GM19351 (cell line): ENCODE measurements around the gene VWCE.
"Not testable (repeated sequence)": the region's sequence is repeated elsewhere in the genome, so short reads cannot be mapped to it uniquely, and the experiment has no call there.

Experiments used
- ATAC-seq: cut with Tn5 transposase; IDR thresholded peaks from one replicate; pipeline ENCODE4 v1.9.1; 2021; ENCODE audit warnings: mild to moderate bottlenecking, moderate library complexity; ENCODE audit not compliant: unreplicated experiment

VWCE gene

DNA sequence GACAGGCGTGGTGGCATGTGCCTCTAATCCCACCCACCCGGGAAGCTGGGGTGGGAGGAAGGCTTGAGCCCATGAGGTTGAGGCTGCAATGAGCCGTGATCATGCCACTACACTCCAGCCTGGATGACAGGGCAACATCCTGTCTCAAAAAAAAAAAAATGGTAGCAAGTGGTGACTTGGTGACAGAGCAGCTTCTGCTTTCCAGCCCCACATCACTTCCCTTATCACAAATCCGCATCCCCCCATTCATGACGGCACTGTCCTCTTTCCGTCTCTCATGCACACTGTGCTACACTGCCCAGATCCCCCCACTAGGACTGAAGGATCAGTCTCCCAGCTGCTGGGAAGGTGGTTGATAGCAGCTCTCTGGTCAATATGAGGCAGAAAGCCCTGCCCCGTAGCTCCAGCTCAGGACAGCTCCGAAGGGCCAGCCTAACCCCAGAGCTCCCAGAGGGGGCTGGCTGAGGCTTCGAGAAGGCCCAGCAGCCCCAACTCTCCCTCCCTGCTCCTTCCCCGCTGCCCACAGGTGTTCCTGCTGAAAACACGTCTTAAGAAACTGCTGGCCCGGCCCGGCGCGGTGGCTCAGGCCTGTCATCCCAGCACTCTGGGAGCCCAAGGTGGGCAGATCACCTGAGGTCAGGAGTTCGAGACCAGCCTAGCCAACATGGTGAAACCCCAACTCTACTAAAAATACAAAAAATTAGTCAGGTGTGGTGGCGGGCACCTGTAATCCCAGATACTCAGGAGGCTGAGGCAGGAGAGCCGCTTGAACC is 38.2 kb downstream of the VWCE start:
- ATAC-seq = no peak

DNA sequence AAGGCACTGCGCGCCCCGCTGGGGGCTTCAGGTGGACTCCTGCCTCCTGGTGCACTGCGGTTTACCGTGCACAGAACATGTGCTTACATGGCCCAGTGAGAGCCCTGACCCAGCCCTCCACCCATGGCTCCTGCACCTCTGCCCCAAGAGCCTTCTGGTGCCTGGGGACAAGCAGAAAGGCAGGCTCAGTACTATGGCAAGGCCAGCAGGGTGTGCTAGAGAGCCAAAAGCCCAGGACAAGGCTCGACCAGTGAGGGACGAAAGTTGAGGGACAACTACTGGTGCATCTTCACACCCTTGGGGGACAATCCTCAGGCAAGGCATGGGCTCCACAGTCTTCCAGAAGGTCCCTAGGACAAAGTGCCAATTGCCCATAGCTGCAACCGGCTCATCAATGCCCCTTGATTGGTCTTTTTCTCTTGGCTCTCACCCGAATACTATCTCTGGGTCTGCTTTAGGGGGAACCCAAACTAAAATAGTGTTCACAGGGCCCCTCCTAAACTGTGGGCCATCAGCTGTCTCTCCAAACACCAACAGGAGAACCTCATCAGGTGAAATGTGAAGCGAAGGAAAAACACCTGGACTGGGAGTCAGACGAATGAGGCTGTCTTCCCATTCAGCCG is 40.6 kb downstream of the VWCE start:
- peak; percentile 76 for ATAC-seq

DNA sequence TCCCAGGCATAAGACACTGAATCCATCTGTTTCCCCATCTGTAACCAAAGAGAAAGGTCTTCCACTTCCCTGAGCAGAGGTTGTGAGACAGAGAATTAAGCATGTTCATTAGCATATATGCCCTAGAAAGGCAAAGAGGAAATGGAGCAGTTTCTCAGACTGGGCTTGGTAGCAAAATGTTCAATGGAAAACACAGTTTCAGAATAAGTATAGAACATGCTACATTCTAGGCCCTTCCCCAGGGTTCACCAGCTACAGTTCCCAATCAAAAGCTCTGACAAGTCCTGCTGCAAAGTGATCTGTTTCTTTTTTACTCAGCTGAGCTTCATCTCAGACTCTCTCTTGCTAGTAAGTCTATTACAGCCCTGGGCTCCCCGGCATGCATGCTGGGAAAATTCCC is 42.8 kb downstream of the VWCE start:
- ATAC-seq = not testable (repeated sequence)

DNA sequence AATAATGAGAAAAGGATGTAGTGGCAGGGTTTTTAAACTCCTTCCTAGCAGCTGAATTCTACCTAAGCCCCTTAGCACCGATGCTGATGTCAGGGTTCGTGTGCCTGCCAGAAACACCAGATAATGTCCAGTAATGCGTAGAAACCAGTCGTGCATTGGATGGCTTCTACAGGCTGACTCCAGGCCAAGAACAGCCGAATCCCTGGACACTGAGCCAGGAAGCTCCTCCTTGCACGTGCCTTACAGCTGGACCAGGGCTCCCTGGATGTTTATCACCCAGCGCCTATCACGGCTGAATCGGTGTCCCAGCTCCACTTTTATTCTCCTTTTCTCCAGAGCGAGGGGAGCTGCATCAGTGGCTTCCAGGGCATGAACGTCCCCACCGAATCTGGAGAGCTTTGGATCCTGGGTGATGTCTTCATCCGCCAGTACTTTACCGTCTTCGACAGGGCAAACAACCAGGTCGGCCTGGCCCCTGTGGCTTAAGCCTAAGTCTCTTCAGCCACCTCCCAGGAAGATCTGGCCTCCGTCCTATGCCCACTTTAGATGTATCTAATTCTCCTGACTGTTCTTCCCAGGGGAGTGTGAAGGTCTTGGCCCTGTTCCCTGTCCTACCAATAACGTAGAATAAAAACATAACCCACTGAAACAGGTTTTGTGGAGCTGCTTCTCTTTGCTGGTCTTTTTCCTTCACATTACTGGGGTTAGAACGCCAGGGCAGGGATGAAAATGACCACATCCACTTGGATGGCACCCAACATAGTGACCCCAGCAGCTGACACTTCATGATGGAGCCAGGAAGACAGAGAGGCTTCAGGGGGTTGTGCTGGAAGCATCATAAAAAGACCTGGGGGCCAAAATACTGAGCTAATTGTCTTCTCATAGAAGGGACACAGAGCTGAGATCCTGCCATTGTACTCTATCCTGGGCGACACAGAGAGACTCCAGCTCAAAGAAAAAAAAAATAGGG is 44.0 kb downstream of the VWCE start:
- ATAC-seq = not testable (repeated sequence)

DNA sequence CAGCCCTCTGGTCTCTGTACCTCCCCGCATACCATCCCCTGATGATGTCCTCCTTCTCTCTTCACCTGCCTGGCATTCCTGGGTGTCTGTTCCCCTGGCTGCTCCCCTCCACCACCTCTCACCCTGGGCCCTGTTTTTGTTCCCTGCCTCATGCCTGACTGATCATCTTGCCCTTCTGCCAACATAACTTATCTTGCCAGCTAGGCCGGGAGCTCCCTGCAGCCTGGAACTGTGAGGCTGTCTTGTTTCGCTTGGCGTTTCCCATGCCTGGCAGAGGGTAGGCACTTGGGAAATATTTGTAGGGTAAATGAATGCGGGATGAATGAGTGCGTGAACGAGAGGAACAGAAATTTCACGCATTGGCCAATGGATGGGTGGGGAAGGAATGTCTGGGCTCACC is 45.9 kb downstream of the VWCE start:
- not testable (repeated sequence) for ATAC-seq

DNA sequence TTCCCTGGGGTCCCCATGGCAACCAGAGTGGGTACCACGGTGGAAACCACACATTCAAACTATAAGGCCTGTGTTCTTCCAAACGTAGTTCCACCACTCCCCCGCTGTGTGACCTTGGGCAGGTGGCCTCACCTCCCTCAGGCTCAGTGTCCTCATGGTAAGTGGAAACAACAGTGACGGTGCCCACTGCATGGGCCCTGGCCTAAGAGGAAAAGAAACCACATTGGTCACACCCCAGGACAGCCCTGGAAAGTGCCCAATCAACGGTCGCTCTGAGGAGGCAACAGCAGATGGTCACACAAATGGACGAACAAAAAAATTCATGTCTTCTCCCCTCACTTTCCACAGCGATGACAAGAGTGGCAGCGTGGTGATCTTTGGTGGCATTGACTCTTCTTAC is 47.0 kb downstream of the VWCE start:
- ATAC-seq = not testable (repeated sequence)

DNA sequence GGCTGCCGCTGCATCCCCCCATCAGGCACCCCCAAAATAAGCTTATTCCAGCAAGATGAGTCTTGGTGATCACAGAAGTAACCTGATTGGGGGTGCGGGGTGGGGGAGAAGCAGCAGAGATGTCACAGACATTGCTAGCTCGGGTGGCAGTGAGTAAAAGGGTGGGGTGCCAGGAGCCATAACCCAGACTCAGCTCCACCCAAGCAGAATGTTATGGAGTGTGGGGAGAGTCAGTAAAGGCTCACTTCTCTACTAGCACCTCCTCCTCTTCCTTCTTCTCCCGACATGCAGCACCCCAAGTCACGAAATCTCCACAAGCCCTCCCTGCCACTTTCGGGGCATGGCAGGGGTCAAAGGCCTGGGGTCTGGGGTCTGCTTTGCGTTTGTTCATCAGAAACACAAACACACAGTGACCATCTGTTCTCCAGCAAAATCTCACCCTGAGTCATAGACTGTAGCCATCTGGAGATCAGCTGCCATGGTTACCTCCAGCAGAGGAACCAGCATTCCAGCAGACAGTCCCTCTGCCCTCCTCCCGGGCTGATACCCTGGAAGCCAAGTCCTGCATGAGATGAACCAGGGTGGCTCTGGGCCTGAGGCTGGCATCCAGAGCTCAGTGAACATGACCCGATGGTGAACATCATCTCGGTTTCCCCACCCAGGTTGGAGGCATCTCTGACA is 49.7 kb downstream of the VWCE start:
- not testable (repeated sequence) for ATAC-seq

DNA sequence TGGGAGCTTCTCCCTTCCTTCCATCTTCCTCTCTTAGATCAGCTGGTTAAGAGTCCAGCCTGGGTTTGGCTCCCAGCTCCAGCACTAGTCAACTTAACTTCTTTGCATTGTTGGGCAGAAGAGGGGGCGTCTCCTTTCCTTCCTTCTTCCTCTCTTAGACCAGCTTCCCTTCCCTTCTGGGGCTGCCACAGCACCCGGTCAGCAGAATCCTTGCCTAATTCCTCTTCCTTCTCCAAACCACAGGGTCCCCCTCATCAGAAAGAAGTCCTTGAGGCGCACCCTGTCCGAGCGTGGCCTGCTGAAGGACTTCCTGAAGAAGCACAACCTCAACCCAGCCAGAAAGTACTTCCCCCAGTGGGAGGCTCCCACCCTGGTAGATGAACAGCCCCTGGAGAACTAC is 53.6 kb downstream of the VWCE start:
- ATAC-seq = not testable (repeated sequence)

DNA sequence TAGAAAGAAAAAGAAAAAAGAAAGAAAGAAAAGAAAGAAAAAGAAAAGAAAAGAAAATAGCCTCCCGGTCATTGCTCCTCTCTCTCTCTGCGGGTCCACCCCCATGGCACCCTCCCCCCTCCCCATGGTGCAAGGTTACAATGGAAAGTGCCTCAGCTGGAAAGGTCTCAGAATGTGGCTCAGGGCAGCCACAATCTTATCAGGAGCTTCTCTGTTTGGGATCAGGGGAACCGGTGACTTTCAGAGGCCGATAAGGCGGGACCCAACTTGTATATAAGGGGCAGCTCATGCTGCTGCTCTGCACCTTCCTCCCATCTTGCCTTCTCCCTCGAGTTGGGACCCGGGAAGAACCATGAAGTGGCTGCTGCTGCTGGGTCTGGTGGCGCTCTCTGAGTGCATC is 54.2 kb downstream of the VWCE start, which contains the start of gene PGA5:
TSS of gene PGA5 (plus strand) at position 301 of the 400 bp plus-strand sequence. CDS start at position 353, 52 bp downstream.
- not testable (repeated sequence) for ATAC-seq

DNA sequence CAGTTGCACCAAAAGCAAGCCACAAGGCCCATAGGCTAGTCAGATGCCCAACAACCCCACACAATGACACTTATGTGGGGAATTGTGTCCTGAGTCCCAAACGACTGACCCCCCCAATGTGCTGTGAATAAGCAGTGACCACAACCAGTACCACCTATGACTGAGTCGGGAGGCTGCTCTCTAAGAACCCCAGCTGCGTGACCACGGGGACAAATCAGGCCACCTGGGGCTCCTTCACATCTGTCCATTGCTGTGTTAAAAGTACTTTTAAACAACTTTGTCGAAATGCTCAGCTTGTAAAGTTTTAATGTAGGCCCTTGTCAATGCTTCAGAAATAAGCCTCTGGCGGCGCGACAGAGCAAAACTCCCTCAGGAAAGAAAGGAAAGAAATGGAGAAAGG is 54.8 kb downstream of the VWCE start:
- not testable (repeated sequence) for ATAC-seq

DNA sequence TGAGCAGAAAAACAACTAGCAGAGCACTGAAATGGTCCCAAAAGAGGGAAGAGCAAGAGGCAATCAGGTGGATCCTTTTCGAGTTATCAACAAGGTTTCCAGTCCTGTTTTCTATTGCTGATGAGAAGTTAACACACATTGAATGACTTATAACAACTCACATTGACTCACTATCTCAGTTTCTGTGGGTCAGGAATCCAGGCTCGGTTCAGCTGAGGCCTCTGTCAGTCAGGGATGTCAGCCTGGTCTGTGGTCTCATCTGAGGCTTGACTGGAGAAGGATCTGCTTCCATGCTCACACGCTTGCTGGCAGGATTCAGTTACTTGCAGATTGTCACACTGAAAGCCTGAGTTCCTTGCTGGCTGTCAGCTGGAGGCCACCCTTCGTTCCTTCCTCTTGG is 58.0 kb downstream of the VWCE start:
- not testable (repeated sequence) for ATAC-seq

DNA sequence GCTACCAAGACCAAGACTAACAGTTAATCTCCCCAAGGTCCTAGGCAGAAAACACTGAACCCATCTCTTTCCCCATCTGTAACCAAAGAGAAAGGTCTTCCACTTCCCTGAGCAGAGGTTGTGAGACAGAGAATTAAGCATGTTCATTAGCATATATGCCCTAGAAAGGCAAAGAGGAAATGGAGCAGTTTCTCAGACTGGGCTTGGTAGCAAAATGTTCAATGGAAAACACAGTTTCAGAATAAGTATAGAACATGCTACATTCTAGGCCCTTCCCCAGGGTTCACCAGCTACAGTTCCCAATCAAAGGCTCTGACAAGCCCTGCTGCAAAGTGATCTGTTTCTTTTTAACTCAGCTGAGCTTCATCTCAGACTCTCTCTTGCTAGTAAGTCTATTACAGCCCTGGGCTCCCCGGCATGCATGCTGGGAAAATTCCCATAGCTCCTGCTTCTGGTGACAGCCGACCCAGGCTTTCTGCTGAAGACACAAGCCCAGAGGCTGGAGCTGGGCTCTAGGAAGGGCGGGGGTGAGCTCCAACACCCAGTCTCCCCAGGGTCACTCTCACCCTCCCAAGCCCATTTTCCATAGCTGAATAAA is 62.5 kb downstream of the VWCE start:
- not testable (repeated sequence) for ATAC-seq

DNA sequence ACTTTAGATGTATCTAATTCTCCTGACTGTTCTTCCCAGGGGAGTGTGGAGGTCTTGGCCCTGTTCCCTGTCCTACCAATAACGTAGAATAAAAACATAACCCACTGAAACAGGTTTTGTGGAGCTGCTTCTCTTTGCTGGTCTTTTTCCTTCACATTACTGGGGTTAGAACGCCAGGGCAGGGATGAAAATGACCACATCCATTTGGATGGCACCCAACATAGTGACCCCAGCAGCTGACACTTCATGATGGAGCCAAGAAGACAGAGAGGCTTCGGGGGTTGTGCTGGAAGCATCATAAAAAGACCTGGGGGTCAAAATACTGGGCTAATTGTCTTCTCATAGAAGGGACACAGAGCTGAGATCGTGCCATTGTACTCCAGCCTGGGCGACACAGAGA is 63.5 kb downstream of the VWCE start:
- ATAC-seq = not testable (repeated sequence)

DNA sequence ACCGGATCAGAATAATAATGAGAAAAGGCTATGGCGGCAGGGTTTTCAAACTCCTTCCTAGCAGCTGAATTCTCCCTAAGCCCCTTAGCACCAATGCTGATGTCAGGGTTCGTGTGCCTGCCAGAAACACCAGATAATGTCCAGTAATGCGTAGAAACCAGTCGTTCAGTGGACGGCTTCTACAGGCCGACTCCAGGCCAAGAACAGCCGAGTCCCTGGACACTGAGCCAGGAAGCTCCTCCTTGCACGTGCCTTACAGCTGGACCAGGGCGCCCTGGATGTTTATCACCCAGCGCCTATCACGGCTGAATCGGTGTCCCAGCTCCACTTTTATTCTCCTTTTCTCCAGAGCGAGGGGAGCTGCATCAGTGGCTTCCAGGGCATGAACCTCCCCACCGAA is 64.1 kb downstream of the VWCE start:
- not testable (repeated sequence) for ATAC-seq

DNA sequence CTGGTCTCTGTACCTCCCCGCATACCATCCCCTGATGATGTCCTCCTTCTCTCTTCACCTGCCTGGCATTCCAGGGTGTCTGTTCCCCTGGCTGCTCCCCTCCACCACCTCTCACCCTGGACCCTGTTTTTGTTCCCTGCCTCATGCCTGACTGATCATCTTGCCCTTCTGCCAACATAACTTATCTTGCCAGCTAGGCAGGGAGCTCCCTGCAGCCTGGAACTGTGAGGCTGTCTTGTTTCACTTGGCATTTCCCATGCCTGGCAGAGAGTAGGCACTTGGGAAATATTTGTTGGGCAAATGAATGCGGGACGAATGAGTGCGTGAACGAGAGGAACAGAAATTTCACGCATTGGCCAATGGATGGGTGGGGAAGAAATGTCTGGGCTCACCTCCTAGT is 65.7 kb downstream of the VWCE start:
- ATAC-seq = not testable (repeated sequence)

DNA sequence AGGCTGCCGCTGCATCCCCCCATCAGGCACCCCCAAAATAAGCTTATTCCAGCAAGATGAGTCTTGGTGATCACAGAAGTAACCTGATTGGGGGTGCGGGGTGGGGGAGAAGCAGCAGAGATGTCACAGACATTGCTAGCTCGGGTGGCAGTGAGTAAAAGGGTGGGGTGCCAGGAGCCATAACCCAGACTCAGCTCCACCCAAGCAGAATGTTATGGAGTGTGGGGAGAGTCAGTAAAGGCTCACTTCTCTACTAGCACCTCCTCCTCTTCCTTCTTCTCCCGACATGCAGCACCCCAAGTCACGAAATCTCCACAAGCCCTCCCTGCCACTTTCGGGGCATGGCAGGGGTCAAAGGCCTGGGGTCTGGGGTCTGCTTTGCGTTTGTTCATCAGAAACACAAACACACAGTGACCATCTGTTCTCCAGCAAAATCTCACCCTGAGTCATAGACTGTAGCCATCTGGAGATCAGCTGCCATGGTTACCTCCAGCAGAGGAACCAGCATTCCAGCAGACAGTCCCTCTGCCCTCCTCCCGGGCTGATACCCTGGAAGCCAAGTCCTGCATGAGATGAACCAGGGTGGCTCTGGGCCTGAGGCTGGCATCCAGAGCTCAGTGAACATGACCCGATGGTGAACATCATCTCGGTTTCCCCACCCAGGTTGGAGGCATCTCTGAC is 68.5 kb downstream of the VWCE start:
- ATAC-seq = not testable (repeated sequence)

DNA sequence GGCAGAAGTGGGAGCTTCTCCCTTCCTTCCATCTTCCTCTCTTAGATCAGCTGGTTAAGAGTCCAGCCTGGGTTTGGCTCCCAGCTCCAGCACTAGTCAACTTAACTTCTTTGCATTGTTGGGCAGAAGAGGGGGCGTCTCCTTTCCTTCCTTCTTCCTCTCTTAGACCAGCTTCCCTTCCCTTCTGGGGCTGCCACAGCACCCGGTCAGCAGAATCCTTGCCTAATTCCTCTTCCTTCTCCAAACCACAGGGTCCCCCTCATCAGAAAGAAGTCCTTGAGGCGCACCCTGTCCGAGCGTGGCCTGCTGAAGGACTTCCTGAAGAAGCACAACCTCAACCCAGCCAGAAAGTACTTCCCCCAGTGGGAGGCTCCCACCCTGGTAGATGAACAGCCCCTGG is 72.4 kb downstream of the VWCE start:
- ATAC-seq = not testable (repeated sequence)

DNA sequence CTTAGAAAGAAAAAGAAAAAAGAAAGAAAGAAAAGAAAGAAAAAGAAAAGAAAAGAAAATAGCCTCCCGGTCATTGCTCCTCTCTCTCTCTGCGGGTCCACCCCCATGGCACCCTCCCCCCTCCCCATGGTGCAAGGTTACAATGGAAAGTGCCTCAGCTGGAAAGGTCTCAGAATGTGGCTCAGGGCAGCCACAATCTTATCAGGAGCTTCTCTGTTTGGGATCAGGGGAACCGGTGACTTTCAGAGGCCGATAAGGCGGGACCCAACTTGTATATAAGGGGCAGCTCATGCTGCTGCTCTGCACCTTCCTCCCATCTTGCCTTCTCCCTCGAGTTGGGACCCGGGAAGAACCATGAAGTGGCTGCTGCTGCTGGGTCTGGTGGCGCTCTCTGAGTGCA is 73.1 kb downstream of the VWCE start, which contains the start of gene PGA4:
TSS of gene PGA4 (plus strand) at position 301 of the 400 bp plus-strand sequence. CDS start at position 355, 54 bp downstream.
- not testable (repeated sequence) for ATAC-seq

DNA sequence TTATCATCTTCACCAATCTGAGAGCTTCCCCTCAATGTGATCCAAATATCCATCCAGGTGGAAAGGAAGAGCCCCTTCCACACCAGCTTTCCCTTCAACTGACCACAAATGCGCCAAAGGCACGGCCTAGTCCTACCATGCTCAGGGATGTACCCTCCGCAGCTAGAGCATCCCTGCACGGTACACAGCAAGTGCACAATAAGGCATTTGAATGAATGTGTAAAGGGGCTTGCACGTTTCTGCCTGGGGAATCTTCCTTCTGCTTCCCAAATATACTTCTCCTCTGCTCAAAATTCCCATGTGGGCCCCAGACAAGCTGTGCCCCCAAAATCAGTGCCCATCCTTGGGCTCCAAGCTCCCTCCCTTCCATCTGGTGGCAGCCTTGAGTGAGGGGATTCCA is 76.1 kb downstream of the VWCE start:
- not testable (repeated sequence) for ATAC-seq
